Loucy (cell line): ENCODE measurements around the gene TRIM48.
"Not testable (repeated sequence)": the region's sequence is repeated elsewhere in the genome, so short reads cannot be mapped to it uniquely, and the experiment has no call there.

Experiments used
- EZH2phosphoT487 ChIP-seq: fragments of 200-600 bp; IDR thresholded peaks from 2 replicates; pipeline ENCODE4 v1.6.1; 2018; ENCODE audit warnings: antibody characterized with exemption, mild to moderate bottlenecking, moderate library complexity, borderline replicate concordance
- TF ChIP-seq, protein P1 (sequence below): fragments of 200-600 bp; sonication (generic); conservative IDR thresholded peaks from 2 replicates; pipeline ENCODE4 v1.5.1; 2014; ENCODE audit warnings: mild to moderate bottlenecking, antibody characterized with exemption, low read length

DNA sequence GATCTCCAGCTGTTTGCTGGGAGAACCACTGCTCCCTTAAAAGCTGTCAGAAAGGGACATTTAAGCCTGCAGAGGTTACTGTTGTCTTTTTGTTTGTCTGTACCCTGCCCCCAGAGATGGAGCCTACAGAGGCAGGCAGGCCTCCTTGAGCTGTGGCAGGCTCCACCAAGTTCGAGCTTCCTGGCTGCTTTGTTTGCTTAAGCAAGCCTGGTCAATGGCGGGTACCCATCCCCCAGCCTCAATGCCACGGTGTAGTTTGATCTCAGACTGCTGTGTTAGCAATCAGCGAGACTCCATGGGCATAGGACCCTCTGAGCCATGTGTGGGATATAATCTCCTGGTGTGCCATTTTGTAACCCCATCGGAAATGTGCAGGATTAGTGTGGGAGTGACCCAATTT lies 23.6 kb upstream of the TRIM48 start:
- TF ChIP-seq, protein P1, sequence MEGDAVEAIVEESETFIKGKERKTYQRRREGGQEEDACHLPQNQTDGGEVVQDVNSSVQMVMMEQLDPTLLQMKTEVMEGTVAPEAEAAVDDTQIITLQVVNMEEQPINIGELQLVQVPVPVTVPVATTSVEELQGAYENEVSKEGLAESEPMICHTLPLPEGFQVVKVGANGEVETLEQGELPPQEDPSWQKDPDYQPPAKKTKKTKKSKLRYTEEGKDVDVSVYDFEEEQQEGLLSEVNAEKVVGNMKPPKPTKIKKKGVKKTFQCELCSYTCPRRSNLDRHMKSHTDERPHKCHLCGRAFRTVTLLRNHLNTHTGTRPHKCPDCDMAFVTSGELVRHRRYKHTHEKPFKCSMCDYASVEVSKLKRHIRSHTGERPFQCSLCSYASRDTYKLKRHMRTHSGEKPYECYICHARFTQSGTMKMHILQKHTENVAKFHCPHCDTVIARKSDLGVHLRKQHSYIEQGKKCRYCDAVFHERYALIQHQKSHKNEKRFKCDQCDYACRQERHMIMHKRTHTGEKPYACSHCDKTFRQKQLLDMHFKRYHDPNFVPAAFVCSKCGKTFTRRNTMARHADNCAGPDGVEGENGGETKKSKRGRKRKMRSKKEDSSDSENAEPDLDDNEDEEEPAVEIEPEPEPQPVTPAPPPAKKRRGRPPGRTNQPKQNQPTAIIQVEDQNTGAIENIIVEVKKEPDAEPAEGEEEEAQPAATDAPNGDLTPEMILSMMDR, result not testable (repeated sequence)
- not testable (repeated sequence) for TF ChIP-seq EZH2phosphoT487
